ENCODE data around the gene ADAMTS12. TPM values are rescaled to one million over a fixed set of nuclear protein-coding genes. Genes with fewer than 3 reads are reported as not detected.

The ADAMTS12 gene
- total and polyA plus RNA-seq, 9 of the 15 experiments (the other 6 are each of a cell fraction or from before 2014, with no cell fraction given): 0.11 TPM; not detected in 8

DNA sequence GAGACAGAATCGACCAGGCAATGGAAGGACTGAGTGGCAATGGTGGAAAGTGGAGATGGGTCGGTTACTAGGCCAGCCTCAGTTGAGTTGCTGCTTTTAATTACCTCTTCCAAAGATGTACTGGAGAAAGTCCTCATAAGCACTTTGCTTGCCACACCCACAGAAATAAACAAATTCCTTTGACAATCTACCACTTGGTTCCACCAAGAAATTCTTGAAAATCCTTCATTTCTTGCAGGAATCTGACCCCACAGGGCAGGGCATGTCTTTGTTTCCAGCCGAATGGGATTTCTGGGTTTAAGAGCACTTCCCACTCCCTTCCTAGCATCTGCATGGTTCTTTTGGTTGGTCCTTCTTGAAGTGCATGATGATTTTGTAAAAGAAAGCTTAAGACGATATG, 54.5 kb downstream of the ADAMTS12 start:
- WGBS (ENCODE audit: insufficient coverage, low coverage, missing lambda C conversion rate): 0% methylated on average over 4 of the region's 4 CpGs
- Histone ChIP-seq H3K27me3 (ENCODE audit: control insufficient read depth in 2 of 2, insufficient read depth in 2 of 2, low read length in 2 of 2) (peaks cover 3 to 5% of the 10 kb centered on the region in 2 experiments; a peak in 2 of 5 replicates), H3K9ac (ENCODE audit: insufficient read depth in 1 of 2, low read depth in 2 of 2, low read length in 2 of 2) (no peak overlapping the region), H3K27ac (ENCODE audit: extremely low read depth, low read depth, low read length) (no peak overlapping the region), H3K36me3 (ENCODE audit: control insufficient read depth, insufficient read depth, low read length) (no peaks in the 10 kb centered on the region), H2AFZ (ENCODE audit: low read depth, low read length) (no peak overlapping the region), H3K4me2 (ENCODE audit: insufficient read depth, low read length) (no peak overlapping the region), H3K4me3 (no peak overlapping the region), H4K20me1 (replicated peaks; ENCODE audit: control insufficient read depth, insufficient read depth, low read length) (no peaks in the 10 kb centered on the region), H3K9me1 (ENCODE audit: control insufficient read depth, insufficient read depth, low read length) (no peaks in the 10 kb centered on the region), H3K9me3 (replicated peaks; ENCODE audit: control insufficient read depth, insufficient read depth, low read depth, low read length) (no peaks in the 10 kb centered on the region), H3K79me2 (ENCODE audit: control insufficient read depth, insufficient read depth, low read length) (no peaks in the 10 kb centered on the region), H3K4me1 (replicated peaks in 1 of 2; ENCODE audit: control insufficient read depth in 2 of 2, insufficient read depth in 2 of 2, low read length in 2 of 2) (no peaks in the 10 kb centered on the region)
- no peak for FAIRE-seq
- no peak for ATAC-seq
- intact Hi-C loops (cut with micrococcal nuclease) (no loop called here), in situ Hi-C loops (cut with MboI) (no loop called here)
- no peak for TF ChIP-seq FOXA3 (CRISPR knock-in tag; conservative IDR thresholded peaks at IDR 0.05 in 1 of 2, IDR thresholded peaks at IDR 0.05 in 1 of 2)
- TF ChIP-seq TFAP4 (CRISPR knock-in tag; IDR thresholded peaks at IDR 0.05; ENCODE audit: borderline replicate concordance): no peak
- no peak for TF ChIP-seq DMBX1 (CRISPR knock-in tag; IDR thresholded peaks at IDR 0.05; ENCODE audit: borderline replicate concordance)
- TF ChIP-seq KDM5B (IDR thresholded peaks at IDR 0.05; ENCODE audit: insufficient replicate concordance, low read depth, low read length): no peak
- TF ChIP-seq ARID4B (CRISPR knock-in tag; IDR thresholded peaks at IDR 0.05): no peak
- no peak for TF ChIP-seq MCM3 (IDR thresholded peaks at IDR 0.05)
- TF ChIP-seq, protein P1, sequence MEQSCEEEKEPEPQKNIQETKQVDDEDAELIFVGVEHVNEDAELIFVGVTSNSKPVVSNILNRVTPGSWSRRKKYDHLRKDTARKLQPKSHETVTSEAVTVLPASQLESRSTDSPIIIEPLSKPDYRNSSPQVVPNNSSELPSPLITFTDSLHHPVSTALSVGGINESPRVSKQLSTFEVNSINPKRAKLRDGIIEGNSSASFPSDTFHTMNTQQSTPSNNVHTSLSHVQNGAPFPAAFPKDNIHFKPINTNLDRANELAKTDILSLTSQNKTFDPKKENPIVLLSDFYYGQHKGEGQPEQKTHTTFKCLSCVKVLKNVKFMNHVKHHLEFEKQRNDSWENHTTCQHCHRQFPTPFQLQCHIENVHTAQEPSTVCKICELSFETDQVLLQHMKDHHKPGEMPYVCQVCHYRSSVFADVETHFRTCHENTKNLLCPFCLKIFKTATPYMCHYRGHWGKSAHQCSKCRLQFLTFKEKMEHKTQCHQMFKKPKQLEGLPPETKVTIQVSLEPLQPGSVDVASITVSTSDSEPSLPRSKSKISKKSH (CRISPR knock-in tag; IDR thresholded peaks at IDR 0.05): no peak
- no peak for TF ChIP-seq ZFP1 (CRISPR knock-in tag; IDR thresholded peaks at IDR 0.05)
- no peak for TF ChIP-seq SMAD3 (CRISPR knock-in tag; conservative IDR thresholded peaks at IDR 0.05)
- TF ChIP-seq ZNF75A (CRISPR knock-in tag; IDR thresholded peaks at IDR 0.05): no peak
- DNase-seq (ENCODE audit: extremely low read depth in 1 of 4, low spot score in 3 of 4): no peak
- no TSS peak for BruUV-seq (replicated peaks)
- ChIA-PET CTCF (ENCODE audit: low intra/inter-chr PET ratio) (no interaction called here), POLR2A (no interaction called here)
